Thymus (tissue), 11 donors: ENCODE measurements around the gene DEFB108B. TPM values are rescaled to one million over a fixed set of nuclear protein-coding genes. Genes with fewer than 3 reads are reported as not detected.
"Not testable (repeated sequence)": the region's sequence is repeated elsewhere in the genome, so short reads cannot be mapped to it uniquely, and the experiment has no call there.

Experiments used
- DNase-seq, 9 donors: peaks; one replicate each; pipeline ENCODE4 v3.0.0-alpha.2; 2013; ENCODE audit warnings: low spot score in 9 of 9, low read depth in 6 of 9, missing footprints in 1 of 9
- H3K27ac ChIP-seq, 2 donors: one replicate each; pipeline ENCODE4 v1.5.1; 2013; ENCODE audit warnings: control low read depth in 1 of 2, low read depth in 1 of 2, low read length in 1 of 2, mild to moderate bottlenecking in 1 of 2, moderate library complexity in 1 of 2
- H3K27me3 ChIP-seq, 2 donors: one replicate each; pipeline ENCODE4 v1.5.1; 2013; ENCODE audit warnings: low read length in 1 of 2; ENCODE audit not compliant: control insufficient read depth in 2 of 2, insufficient read depth in 1 of 2
- H3K36me3 ChIP-seq, 2 donors: one replicate each; pipeline ENCODE4 v1.5.1; 2013; ENCODE audit warnings: low read length in 1 of 2, mild to moderate bottlenecking in 1 of 2, moderate library complexity in 1 of 2; ENCODE audit not compliant: control insufficient read depth in 2 of 2, insufficient read depth in 2 of 2
- H3K4me1 ChIP-seq, 2 donors: one replicate each; pipeline ENCODE4 v1.5.1; 2013; ENCODE audit warnings: low read length in 2 of 2; ENCODE audit not compliant: control insufficient read depth in 2 of 2, insufficient read depth in 2 of 2
- H3K4me3 ChIP-seq, 2 donors: one replicate each; pipeline ENCODE4 v1.5.1; 2013; ENCODE audit warnings: low read length in 2 of 2, control low read depth in 1 of 2, mild to moderate bottlenecking in 1 of 2
- H3K9me3 ChIP-seq, 2 donors: one replicate each; pipeline ENCODE4 v1.5.1; 2013; ENCODE audit warnings: low read length in 1 of 2, mild to moderate bottlenecking in 1 of 2; ENCODE audit not compliant: control insufficient read depth in 2 of 2, insufficient read depth in 1 of 2
- WGBS: extraction: QIAGEN DNeasy Blood & Tissue Kit; methylation state at CpG from one replicate; pipeline ENCODE4 v1.1.7; 2013; 5-methylcytosine and 5-hydroxymethylcytosine counted together
- polyA plus RNA-seq: library from polyadenylated mRNA; stranded (reverse); fragments of 200-250 nt; gene quantifications from one replicate; pipeline ENCODE4 v1.2.3, GENCODE V29; 2013
- total RNA-seq: library from RNA; stranded (reverse); fragments of 120-200 nt; gene quantifications from one replicate; pipeline ENCODE4 v1.2.4, GENCODE V29; 2013
- donor health status: healthy.

DEFB108B gene
- total and polyA plus RNA-seq, 2 donors: not detected

- H3K9me3 ChIP-seq, H3K4me1 ChIP-seq, H3K27me3 ChIP-seq, H3K27ac ChIP-seq, H3K36me3 ChIP-seq, DNase-seq, H3K4me3 ChIP-seq: not testable (repeated sequence)
- WGBS: 88% methylated on average over 3 of the region's 3 CpGs
Measured at GRCh38 chr11:71812529-71812928, 20.5 kb upstream of the DEFB108B start.

DNA sequence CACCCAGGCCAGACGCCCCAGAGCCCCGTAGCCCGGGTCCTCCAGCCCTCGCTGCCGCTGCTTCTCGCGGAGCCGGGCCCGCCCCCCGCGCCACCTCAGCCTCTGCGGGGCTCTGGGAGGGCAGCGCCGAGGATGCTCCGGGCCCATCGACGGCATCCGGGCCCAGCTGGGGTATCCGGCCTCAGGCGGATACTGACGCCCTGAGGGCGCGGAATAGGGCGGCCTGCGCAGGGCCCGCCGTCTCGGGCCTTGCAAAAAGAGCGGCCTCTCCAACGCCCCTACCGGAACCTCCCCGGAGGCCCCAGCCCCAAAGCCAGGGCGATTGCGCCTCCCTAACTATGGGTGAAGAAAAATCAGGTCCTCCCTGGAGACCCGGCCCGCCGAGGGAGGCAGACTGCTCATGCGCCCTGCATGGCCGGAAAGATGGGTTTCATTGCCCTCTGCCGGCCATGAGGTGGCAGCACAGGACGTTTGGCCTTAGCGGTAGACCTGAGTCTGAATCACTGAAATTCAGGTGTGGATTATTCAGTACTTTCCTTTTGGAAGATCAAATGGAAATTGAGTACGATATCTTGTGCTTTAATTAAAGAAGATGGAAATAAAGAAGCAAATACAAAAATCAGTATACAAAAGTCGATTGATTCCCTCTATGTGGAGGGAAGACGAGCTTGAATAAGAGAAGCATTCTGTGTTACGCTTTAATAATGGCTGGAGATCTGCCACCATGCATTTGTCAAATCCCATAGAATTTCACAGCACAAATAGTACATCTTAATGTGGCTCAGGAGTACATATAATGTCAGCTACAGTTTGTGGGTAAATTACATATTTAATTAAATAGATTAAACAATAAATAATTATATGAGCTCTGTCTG lies 19.3 kb upstream of the DEFB108B start:
- H3K4me1 ChIP-seq, H3K27me3 ChIP-seq, H3K36me3 ChIP-seq, H3K9me3 ChIP-seq: not testable (repeated sequence)
- 6% methylated on average over 46 of the region's 46 CpGs for WGBS
- peak overlapping the region in 1 of 2 donors; percentile 42 for H3K27ac ChIP-seq
- H3K4me3 ChIP-seq: peak overlapping the region; percentile 51
- DNase-seq: peak; percentile 37 to 85 (median 60)

DNA sequence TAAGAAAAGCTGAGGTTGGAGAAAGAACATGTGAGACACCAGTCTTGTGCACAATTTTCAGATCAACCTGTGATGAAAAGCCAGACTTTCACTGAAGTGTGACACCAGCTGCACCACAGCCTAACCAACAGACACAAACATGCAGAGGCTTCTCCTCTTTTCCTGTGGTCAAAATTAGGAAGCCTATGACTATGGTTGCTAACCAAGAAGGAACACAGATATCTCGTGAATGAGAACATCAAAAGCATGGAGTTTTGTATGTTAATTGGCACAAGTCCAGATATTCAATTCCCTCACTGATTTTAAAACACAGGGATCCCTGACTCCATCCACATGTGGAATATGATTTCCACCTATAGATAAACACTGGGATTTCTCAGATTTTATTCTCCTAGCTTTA lies 11.5 kb upstream of the DEFB108B start:
- not testable (repeated sequence) for H3K4me3 ChIP-seq, DNase-seq, H3K36me3 ChIP-seq, H3K27ac ChIP-seq, H3K27me3 ChIP-seq, H3K9me3 ChIP-seq, H3K4me1 ChIP-seq
- 4% methylated on average over 1 of the region's 1 CpG for WGBS

- not testable (repeated sequence) for H3K4me1 ChIP-seq, DNase-seq, H3K27me3 ChIP-seq, H3K27ac ChIP-seq, H3K4me3 ChIP-seq, H3K9me3 ChIP-seq, H3K36me3 ChIP-seq
- WGBS: 94% methylated on average over 3 of the region's 3 CpGs
Measured at GRCh38 chr11:71829247-71829646, 3.8 kb upstream of the DEFB108B start.

DNA sequence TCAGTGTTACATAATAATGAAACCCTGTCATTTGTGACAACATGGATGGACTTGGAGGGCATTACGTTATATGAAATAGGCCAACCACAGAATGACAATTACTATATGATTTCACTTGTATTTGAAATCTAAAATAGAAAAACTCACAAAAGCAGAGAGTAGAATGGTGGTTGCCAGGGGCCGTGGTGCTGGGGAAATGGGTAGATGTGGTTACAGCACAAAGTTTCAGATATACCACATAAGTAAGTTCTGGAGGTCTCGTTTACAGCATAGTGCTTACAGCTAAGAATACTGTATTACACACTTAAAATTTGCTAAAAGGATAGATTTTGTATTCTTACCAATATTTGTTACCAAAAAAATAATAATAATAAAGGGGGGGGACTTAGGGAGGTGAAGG lies 3.3 kb upstream of the DEFB108B start:
- H3K27ac ChIP-seq, H3K27me3 ChIP-seq, H3K4me1 ChIP-seq, H3K36me3 ChIP-seq, H3K9me3 ChIP-seq, DNase-seq, H3K4me3 ChIP-seq: not testable (repeated sequence)
- WGBS: 63% methylated on average over 3 of the region's 3 CpGs

DNA sequence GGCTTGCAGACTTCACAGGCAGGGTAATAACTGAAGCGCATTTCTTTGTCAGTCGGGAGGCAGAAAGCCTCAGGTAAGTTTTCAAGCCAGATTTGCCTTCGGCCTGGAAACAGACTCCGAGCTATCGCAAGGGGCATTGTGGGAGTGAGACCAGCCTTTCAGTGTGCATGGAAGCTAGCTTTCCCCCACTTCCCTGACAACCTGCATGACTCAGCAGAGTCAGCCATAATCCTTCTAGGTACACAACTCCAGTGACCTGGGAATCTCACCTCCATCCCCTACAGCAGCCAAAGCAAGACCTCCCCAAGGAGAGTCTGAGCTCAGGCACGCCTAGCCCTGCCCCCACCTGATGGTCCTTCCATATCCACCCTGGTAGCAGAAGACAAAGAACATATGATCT lies 9.7 kb downstream of the DEFB108B start:
- WGBS: 90% methylated on average over 6 of the region's 6 CpGs
- H3K9me3 ChIP-seq, H3K4me3 ChIP-seq, H3K27me3 ChIP-seq, DNase-seq, H3K36me3 ChIP-seq, H3K4me1 ChIP-seq: not testable (repeated sequence)
- peak overlapping the region in 1 of 2 donors; percentile 31 for H3K27ac ChIP-seq

- H3K4me3 ChIP-seq, DNase-seq, H3K27ac ChIP-seq, H3K36me3 ChIP-seq, H3K27me3 ChIP-seq, H3K4me1 ChIP-seq, H3K9me3 ChIP-seq: not testable (repeated sequence)
- WGBS: 97% methylated on average over 4 of the region's 4 CpGs
Measured at GRCh38 chr11:71843355-71843754, 10.4 kb downstream of the DEFB108B start.

- H3K4me1 ChIP-seq: no peaks in the 10 kb centered on the region
- H3K27ac ChIP-seq: no peak overlapping the region
- DNase-seq: no peak
- H3K9me3 ChIP-seq: no peaks in the 10 kb centered on the region
- H3K36me3 ChIP-seq: no peaks in the 10 kb centered on the region
- WGBS: 96% methylated on average over 15 of the region's 15 CpGs
- H3K27me3 ChIP-seq: no peaks in the 10 kb centered on the region
- no peak overlapping the region for H3K4me3 ChIP-seq
Measured at GRCh38 chr11:71843858-71844257, 10.9 kb downstream of the DEFB108B start.

- 96% methylated on average over 2 of the region's 2 CpGs for WGBS
- H3K27ac ChIP-seq, H3K4me3 ChIP-seq: not testable (repeated sequence)
Measured at GRCh38 chr11:71853895-71854294, 20.9 kb downstream of the DEFB108B start.

More at GRCh38 chr11:71853895-71854294, 20.9 kb downstream of the DEFB108B start:
- H3K9me3 ChIP-seq, H3K36me3 ChIP-seq, H3K27me3 ChIP-seq, DNase-seq, H3K4me1 ChIP-seq: not testable (repeated sequence)
